Neural progenitor cell (in vitro differentiated cells): ENCODE data around the gene CEBPE. TPM values are rescaled to one million over a fixed set of nuclear protein-coding genes. Genes with fewer than 3 reads are reported as not detected.
A peak's percentile ranks its signal among the peaks of the same experiment; 100 is the strongest.

Experiments
- DNase-seq: peaks from one replicate; pipeline ENCODE4 v3.0.0-alpha.2; 2016; ENCODE audit warnings: low spot score
- H2AFZ ChIP-seq: fragments of 200-600 bp; sonication (generic); replicated peaks from 2 replicates; pipeline ENCODE4 v1.6.1; 2016; ENCODE audit warnings: antibody characterized with exemption
- H3F3A ChIP-seq: fragments of 200-600 bp; sonication (generic); 2 replicates; pipeline ENCODE4 v1.6.1; 2016; ENCODE audit warnings: antibody characterized with exemption, low read depth
- H3K27ac ChIP-seq: fragments of 200-600 bp; sonication (generic); 2 replicates; pipeline ENCODE4 v1.5.1; 2016; ENCODE audit warnings: mild to moderate bottlenecking
- H3K27me3 ChIP-seq: fragments of 200-600 bp; sonication (generic); 2 replicates; pipeline ENCODE4 v1.6.1; 2016; ENCODE audit warnings: mild to moderate bottlenecking, moderate library complexity
- H3K36me3 ChIP-seq: fragments of 200-600 bp; sonication (generic); 2 replicates; pipeline ENCODE4 v1.5.1; 2016
- H3K4me1 ChIP-seq: fragments of 200-600 bp; sonication (generic); 2 replicates; pipeline ENCODE4 v1.6.1; 2016; ENCODE audit warnings: mixed run types
- H3K4me2 ChIP-seq: fragments of 200-600 bp; sonication (generic); 2 replicates; pipeline ENCODE4 v1.6.1; 2016
- H3K4me3 ChIP-seq: fragments of 200-600 bp; sonication (generic); 2 replicates; pipeline ENCODE4 v1.5.1; 2016
- H3K79me2 ChIP-seq: fragments of 200-600 bp; sonication (generic); 2 replicates; pipeline ENCODE4 v1.6.1; 2016; ENCODE audit warnings: low read depth
- H3K9ac ChIP-seq: fragments of 200-600 bp; sonication (generic); 2 replicates; pipeline ENCODE4 v1.6.1; 2016
- H3K9me3 ChIP-seq: fragments of 200-600 bp; sonication (generic); 2 replicates; pipeline ENCODE4 v1.5.1; 2016; ENCODE audit warnings: low read depth
- H4K20me1 ChIP-seq: fragments of 200-600 bp; sonication (generic); 2 replicates; pipeline ENCODE4 v1.6.1; 2016; ENCODE audit warnings: low read depth
- H3K27ac Mint-ChIP-seq: 3 replicates; pipeline ENCODE4 v1.8.0; 2021; ENCODE audit warnings: mixed read lengths
- H3K27me3 Mint-ChIP-seq: 2 replicates; pipeline ENCODE4 v1.8.0; 2022; ENCODE audit warnings: low read depth, mild to moderate bottlenecking, inconsistent platforms, moderate library complexity, mixed read lengths; ENCODE audit not compliant: insufficient read depth
- H3K36me3 Mint-ChIP-seq: 3 replicates; pipeline ENCODE4 v1.8.0; 2021; ENCODE audit warnings: mixed read lengths
- H3K4me1 Mint-ChIP-seq: 3 replicates; pipeline ENCODE4 v1.8.0; 2021; ENCODE audit warnings: mixed read lengths
- H3K4me3 Mint-ChIP-seq: 3 replicates; pipeline ENCODE4 v1.8.0; 2021; ENCODE audit warnings: mild to moderate bottlenecking, moderate library complexity, mixed read lengths
- H3K9me3 Mint-ChIP-seq: 3 replicates; pipeline ENCODE4 v1.8.0; 2020; ENCODE audit warnings: mixed read lengths
- CTCF ChIP-seq: fragments of 200-600 bp; sonication (generic); IDR thresholded peaks from 2 replicates; pipeline ENCODE4 v1.5.1; 2017; ENCODE audit warnings: antibody characterized with exemption, mild to moderate bottlenecking
- EZH2 ChIP-seq: fragments of 200-600 bp; sonication (generic); IDR thresholded peaks from 2 replicates; pipeline ENCODE4 v1.6.1; 2017; ENCODE audit warnings: antibody characterized with exemption, mild to moderate bottlenecking, moderate library complexity
- EZH2phosphoT487 ChIP-seq: fragments of 200-600 bp; sonication (generic); IDR thresholded peaks from 2 replicates; pipeline ENCODE4 v1.6.1; 2017; ENCODE audit warnings: antibody characterized with exemption
- total RNA-seq: library from RNA; depleted of rRNA; stranded (reverse); fragments of >200 nt; gene quantifications from 2 replicates; pipeline ENCODE4 v1.2.3, GENCODE V29; 2015; ENCODE audit warnings: low replicate concordance

The CEBPE gene
- total RNA-seq, 1 donor from 2014 or later = not detected

- peaks cover 70% of the 10 kb centered on the region for H3K4me1 Mint-ChIP-seq
- no peak overlapping the region for H2AFZ ChIP-seq
These were observed 40.5 kb upstream of the CEBPE start for GRCh38 chr14:23159532-23159931.

GRCh38 chr14:23158779-23159178 is 39.7 kb upstream of the CEBPE start:
- H3K4me1 Mint-ChIP-seq = peaks cover 70% of the 10 kb centered on the region
- no peak for TF ChIP-seq CTCF
- no peak for TF ChIP-seq EZH2phosphoT487
- no peak for TF ChIP-seq EZH2
- H3K4me3 Mint-ChIP-seq = no peak overlapping the region
- Histone ChIP-seq H3K4me2 (no peak overlapping the region), H4K20me1 (no peaks in the 10 kb centered on the region), H3K36me3 (peaks cover 4% of the 10 kb centered on the region), H3K4me3 (no peak overlapping the region), H3F3A (peaks cover 53% of the 10 kb centered on the region), H2AFZ (no peak overlapping the region), H3K79me2 (no peaks in the 10 kb centered on the region), H3K27ac (no peak overlapping the region), H3K9me3 (no peaks in the 10 kb centered on the region), H3K9ac (no peak overlapping the region), H3K27me3 (no peaks in the 10 kb centered on the region), H3K4me1 (peaks cover 39% of the 10 kb centered on the region)
- no peaks in the 10 kb centered on the region for H3K9me3 Mint-ChIP-seq
- peaks cover 5% of the 10 kb centered on the region for H3K27me3 Mint-ChIP-seq
- DNase-seq = no peak
- H3K36me3 Mint-ChIP-seq = peaks cover 24% of the 10 kb centered on the region
- no peak overlapping the region for H3K27ac Mint-ChIP-seq

More at GRCh38 chr14:23159532-23159931, 40.5 kb upstream of the CEBPE start:
- Histone ChIP-seq H3K79me2 (no peaks in the 10 kb centered on the region), H3K27ac (peak overlapping the region; percentile 21), H3K4me2 (no peak overlapping the region), H3K36me3 (peaks cover 4% of the 10 kb centered on the region), H3K27me3 (no peaks in the 10 kb centered on the region), H4K20me1 (no peaks in the 10 kb centered on the region), H3K9ac (no peak overlapping the region), H3F3A (peaks cover 55% of the 10 kb centered on the region), H3K4me1 (peaks cover 39% of the 10 kb centered on the region), H3K9me3 (no peaks in the 10 kb centered on the region), H3K4me3 (no peak overlapping the region)
- H3K9me3 Mint-ChIP-seq = no peaks in the 10 kb centered on the region
- peaks cover 28% of the 10 kb centered on the region for H3K36me3 Mint-ChIP-seq
- H3K27me3 Mint-ChIP-seq = peaks cover 5% of the 10 kb centered on the region
- no peak for TF ChIP-seq EZH2
- H3K27ac Mint-ChIP-seq = peak overlapping the region; percentile 8
- peak overlapping the region; percentile 42 for H3K4me3 Mint-ChIP-seq
- DNase-seq = no peak

- Histone ChIP-seq H3K36me3 (peaks cover 4% of the 10 kb centered on the region), H3K9me3 (no peaks in the 10 kb centered on the region), H3K4me1 (peaks cover 27% of the 10 kb centered on the region), H2AFZ (peak overlapping the region; percentile 2), H3K27me3 (no peaks in the 10 kb centered on the region), H3K4me3 (no peak overlapping the region), H3K9ac (no peak overlapping the region), H3K27ac (peak overlapping the region; percentile 72), H3K4me2 (peak overlapping the region; percentile 59), H3K79me2 (no peaks in the 10 kb centered on the region), H4K20me1 (no peaks in the 10 kb centered on the region), H3F3A (peaks cover 19% of the 10 kb centered on the region)
- Mint-ChIP-seq H3K36me3 (peaks cover 20% of the 10 kb centered on the region), H3K4me3 (peak overlapping the region; percentile 28), H3K27ac (peak overlapping the region; percentile 86), H3K9me3 (no peaks in the 10 kb centered on the region), H3K27me3 (peaks cover 3% of the 10 kb centered on the region), H3K4me1 (peaks cover 51% of the 10 kb centered on the region)
- TF ChIP-seq EZH2 (no peak), EZH2phosphoT487 (no peak), CTCF (no peak)
- peak; percentile 64 for DNase-seq
These were observed 36.0 kb upstream of the CEBPE start for GRCh38 chr14:23154964-23155587.
